ENCODE measurements around the gene TTLL3.

GRCh38 chr3:9876991-9877390 lies 66.9 kb downstream of the TTLL3 start:
- TF ChIP-seq, protein P1, sequence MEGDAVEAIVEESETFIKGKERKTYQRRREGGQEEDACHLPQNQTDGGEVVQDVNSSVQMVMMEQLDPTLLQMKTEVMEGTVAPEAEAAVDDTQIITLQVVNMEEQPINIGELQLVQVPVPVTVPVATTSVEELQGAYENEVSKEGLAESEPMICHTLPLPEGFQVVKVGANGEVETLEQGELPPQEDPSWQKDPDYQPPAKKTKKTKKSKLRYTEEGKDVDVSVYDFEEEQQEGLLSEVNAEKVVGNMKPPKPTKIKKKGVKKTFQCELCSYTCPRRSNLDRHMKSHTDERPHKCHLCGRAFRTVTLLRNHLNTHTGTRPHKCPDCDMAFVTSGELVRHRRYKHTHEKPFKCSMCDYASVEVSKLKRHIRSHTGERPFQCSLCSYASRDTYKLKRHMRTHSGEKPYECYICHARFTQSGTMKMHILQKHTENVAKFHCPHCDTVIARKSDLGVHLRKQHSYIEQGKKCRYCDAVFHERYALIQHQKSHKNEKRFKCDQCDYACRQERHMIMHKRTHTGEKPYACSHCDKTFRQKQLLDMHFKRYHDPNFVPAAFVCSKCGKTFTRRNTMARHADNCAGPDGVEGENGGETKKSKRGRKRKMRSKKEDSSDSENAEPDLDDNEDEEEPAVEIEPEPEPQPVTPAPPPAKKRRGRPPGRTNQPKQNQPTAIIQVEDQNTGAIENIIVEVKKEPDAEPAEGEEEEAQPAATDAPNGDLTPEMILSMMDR (IDR thresholded peaks at IDR 0.05; ENCODE audit: low read depth, low read length) = no peak
- no peak for TF ChIP-seq EZH2phosphoT487 (IDR thresholded peaks at IDR 0.05; ENCODE audit: low read depth)
